ENCODE data around the gene GRIN2C.

Gene GRIN2C

DNA sequence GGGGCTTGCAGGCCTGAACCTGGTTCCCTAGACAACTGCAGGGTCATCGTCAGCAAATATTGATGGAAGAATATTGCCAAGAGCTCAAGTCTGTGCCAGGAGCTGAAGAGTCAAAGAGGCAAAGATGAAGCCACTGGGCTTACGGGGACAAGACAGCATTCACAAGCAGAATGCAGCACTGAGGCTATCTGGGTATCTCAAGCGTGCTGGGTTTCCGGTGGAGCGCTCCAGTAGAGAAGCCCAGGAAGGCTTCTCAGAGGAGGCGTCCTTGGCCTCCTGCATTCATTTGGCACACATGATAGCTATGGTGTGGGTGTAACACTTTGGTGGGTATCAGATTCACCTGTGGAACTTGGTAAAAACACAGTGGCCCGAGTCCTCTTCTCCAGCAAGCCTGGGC, 30.9 kb upstream of the GRIN2C start:
- no peaks in the 10 kb centered on the region for H3K27me3 ChIP-seq (ENCODE audit: insufficient read depth, low read length, poor library complexity)
- no peak for TF ChIP-seq EZH2 (IDR thresholded peaks at IDR 0.05; ENCODE audit: borderline replicate concordance, low read depth, low read length, severe bottlenecking)
- TF ChIP-seq, protein P1, sequence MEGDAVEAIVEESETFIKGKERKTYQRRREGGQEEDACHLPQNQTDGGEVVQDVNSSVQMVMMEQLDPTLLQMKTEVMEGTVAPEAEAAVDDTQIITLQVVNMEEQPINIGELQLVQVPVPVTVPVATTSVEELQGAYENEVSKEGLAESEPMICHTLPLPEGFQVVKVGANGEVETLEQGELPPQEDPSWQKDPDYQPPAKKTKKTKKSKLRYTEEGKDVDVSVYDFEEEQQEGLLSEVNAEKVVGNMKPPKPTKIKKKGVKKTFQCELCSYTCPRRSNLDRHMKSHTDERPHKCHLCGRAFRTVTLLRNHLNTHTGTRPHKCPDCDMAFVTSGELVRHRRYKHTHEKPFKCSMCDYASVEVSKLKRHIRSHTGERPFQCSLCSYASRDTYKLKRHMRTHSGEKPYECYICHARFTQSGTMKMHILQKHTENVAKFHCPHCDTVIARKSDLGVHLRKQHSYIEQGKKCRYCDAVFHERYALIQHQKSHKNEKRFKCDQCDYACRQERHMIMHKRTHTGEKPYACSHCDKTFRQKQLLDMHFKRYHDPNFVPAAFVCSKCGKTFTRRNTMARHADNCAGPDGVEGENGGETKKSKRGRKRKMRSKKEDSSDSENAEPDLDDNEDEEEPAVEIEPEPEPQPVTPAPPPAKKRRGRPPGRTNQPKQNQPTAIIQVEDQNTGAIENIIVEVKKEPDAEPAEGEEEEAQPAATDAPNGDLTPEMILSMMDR (IDR thresholded peaks at IDR 0.05; ENCODE audit: borderline replicate concordance, extremely low read depth, low read length, poor library complexity, severe bottlenecking), result no peak
- H3K4me3 ChIP-seq (ENCODE audit: low read depth in 1 of 2, low read length in 2 of 2), result no peak overlapping the region
- H3K9me3 ChIP-seq (ENCODE audit: insufficient read depth, low read length, severe bottlenecking), result no peaks in the 10 kb centered on the region
- no peaks in the 10 kb centered on the region for H3K36me3 ChIP-seq (ENCODE audit: insufficient read depth, low read length)
- H3K79me2 ChIP-seq (ENCODE audit: insufficient read depth, low read length), result no peaks in the 10 kb centered on the region
- no peak overlapping the region for H3K9ac ChIP-seq (ENCODE audit: low read depth, low read length)
- ATAC-seq (ENCODE audit: insufficient read depth, low read depth) (no peak), DNase-seq (no peak)
- H3K4me2 ChIP-seq (ENCODE audit: insufficient read depth, low read length), result no peak overlapping the region
- H2AFZ ChIP-seq (ENCODE audit: low read depth, low read length), result no peak overlapping the region
- H3K4me1 ChIP-seq (ENCODE audit: insufficient read depth, low read length), result no peaks in the 10 kb centered on the region
- H3K27ac ChIP-seq (ENCODE audit: low read length), result no peak overlapping the region
- H4K20me1 ChIP-seq (ENCODE audit: insufficient read depth, low read length), result no peaks in the 10 kb centered on the region

DNA sequence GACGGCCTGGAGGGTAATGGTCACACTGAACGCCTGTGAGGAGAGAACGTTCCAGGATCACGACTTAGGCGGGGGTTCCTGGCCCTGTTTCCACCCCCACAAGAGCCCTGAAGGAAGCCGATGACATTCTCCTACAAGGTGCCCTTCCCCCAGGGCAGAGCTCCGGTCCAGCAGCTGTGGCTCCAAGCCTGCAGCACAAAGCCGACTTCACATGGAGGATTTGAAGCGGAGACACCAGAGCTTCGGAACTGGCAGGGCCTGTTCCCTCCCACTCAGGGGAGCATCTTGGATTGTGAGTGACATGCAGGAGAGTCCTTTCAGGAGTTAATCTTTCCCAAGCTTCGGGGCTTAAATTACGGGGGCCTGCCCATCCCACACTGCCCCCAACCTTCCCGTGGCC, 28.8 kb upstream of the GRIN2C start:
- DNase-seq (no peak), ATAC-seq (ENCODE audit: insufficient read depth, low read depth) (no peak)
- no peak overlapping the region for H3K4me3 ChIP-seq (ENCODE audit: low read depth in 1 of 2, low read length in 2 of 2)

DNA sequence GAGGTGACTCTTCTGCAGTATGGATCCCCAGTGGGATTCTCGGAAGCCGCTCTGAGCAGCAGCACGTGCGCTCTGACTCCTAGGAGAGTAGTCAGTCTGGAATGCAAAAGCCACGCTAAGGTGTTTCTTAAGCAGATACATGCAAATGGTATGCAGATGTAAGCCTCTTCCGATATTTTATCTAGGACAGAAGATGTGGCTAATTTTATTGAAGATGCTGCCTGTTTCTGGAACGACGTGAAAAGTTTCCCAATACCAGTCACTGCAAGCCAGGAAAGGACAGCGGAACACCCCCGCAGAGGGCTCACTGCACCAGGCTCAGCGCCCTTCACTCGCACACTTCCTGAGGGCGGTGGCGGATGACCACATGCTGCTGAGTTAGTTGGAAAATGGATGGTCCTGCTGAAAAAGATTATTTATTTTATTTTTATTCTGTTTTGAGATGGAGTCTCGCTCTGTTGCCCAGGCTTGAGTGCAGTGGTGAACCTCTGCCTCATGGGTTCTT, 23.6 kb upstream of the GRIN2C start:
- no peak overlapping the region for H3K9ac ChIP-seq (ENCODE audit: low read depth, low read length)

More for the DNA sequence above, 28.8 kb upstream of the GRIN2C start:
- no peak overlapping the region for H2AFZ ChIP-seq (ENCODE audit: low read depth, low read length)
- TF ChIP-seq, protein P1 (IDR thresholded peaks at IDR 0.05; ENCODE audit: borderline replicate concordance, extremely low read depth, low read length, poor library complexity, severe bottlenecking), result no peak
- TF ChIP-seq EZH2 (IDR thresholded peaks at IDR 0.05; ENCODE audit: borderline replicate concordance, low read depth, low read length, severe bottlenecking), result no peak
- H3K9me3 ChIP-seq (ENCODE audit: insufficient read depth, low read length, severe bottlenecking), result no peaks in the 10 kb centered on the region
- no peak overlapping the region for H3K27ac ChIP-seq (ENCODE audit: low read length)
- no peaks in the 10 kb centered on the region for H4K20me1 ChIP-seq (ENCODE audit: insufficient read depth, low read length)
- H3K27me3 ChIP-seq (ENCODE audit: insufficient read depth, low read length, poor library complexity), result no peaks in the 10 kb centered on the region
- no peaks in the 10 kb centered on the region for H3K36me3 ChIP-seq (ENCODE audit: insufficient read depth, low read length)
- H3K9ac ChIP-seq (ENCODE audit: low read depth, low read length), result no peak overlapping the region
- no peaks in the 10 kb centered on the region for H3K79me2 ChIP-seq (ENCODE audit: insufficient read depth, low read length)
- H3K4me1 ChIP-seq (ENCODE audit: insufficient read depth, low read length), result no peaks in the 10 kb centered on the region
- no peak overlapping the region for H3K4me2 ChIP-seq (ENCODE audit: insufficient read depth, low read length)

More for the DNA sequence above, 23.6 kb upstream of the GRIN2C start:
- H3K9me3 ChIP-seq (ENCODE audit: insufficient read depth, low read length, severe bottlenecking), result no peaks in the 10 kb centered on the region
- H3K4me1 ChIP-seq (ENCODE audit: insufficient read depth, low read length), result no peaks in the 10 kb centered on the region
- H3K36me3 ChIP-seq (ENCODE audit: insufficient read depth, low read length), result no peaks in the 10 kb centered on the region
- TF ChIP-seq EZH2 (IDR thresholded peaks at IDR 0.05; ENCODE audit: borderline replicate concordance, low read depth, low read length, severe bottlenecking), result no peak
- TF ChIP-seq, protein P1 (IDR thresholded peaks at IDR 0.05; ENCODE audit: borderline replicate concordance, extremely low read depth, low read length, poor library complexity, severe bottlenecking), result no peak
- no peak for DNase-seq
- H3K4me3 ChIP-seq (ENCODE audit: low read depth in 1 of 2, low read length in 2 of 2), result no peak overlapping the region
- no peak overlapping the region for H3K4me2 ChIP-seq (ENCODE audit: insufficient read depth, low read length)
- H2AFZ ChIP-seq (ENCODE audit: low read depth, low read length), result no peak overlapping the region
- H3K79me2 ChIP-seq (ENCODE audit: insufficient read depth, low read length), result no peaks in the 10 kb centered on the region
- no peak overlapping the region for H3K27ac ChIP-seq (ENCODE audit: low read length)
- peaks cover 5% of the 10 kb centered on the region; the same call in 1 of the 2 replicates for H4K20me1 ChIP-seq (ENCODE audit: insufficient read depth, low read length)
- ATAC-seq (ENCODE audit: insufficient read depth, low read depth), result no peak
- peaks cover 6% of the 10 kb centered on the region for H3K27me3 ChIP-seq (ENCODE audit: insufficient read depth, low read length, poor library complexity)

All from DND-41 (cell line).